GM10266 (cell line): ENCODE measurements around the gene SGSM2.

Source experiments
- DNase-seq: peaks from one replicate; pipeline ENCODE4 v3.0.0; 2012; ENCODE audit errors: extremely low spot score
- CTCF ChIP-seq: IDR thresholded peaks from 2 replicates; pipeline ENCODE4 v1.5.1; 2012; ENCODE audit warnings: mild to moderate bottlenecking, low read depth; ENCODE audit not compliant: control insufficient read depth, insufficient read depth; ENCODE audit errors: missing control alignments

The SGSM2 gene

GRCh38 chr17:2398182-2398581, 60.9 kb downstream of the SGSM2 start:
- TF ChIP-seq CTCF = no peak
- DNase-seq = no peak

GRCh38 chr17:2398655-2399571, 61.6 kb downstream of the SGSM2 start:
- no peak for TF ChIP-seq CTCF
- DNase-seq = peak; percentile 56

- TF ChIP-seq CTCF = no peak
- peak; percentile 98 for DNase-seq
Observed at GRCh38 chr17:2399572-2400473, 62.5 kb downstream of the SGSM2 start.

- peak; percentile 65 for DNase-seq
- no peak for TF ChIP-seq CTCF
Observed at GRCh38 chr17:2400474-2400866, 63.2 kb downstream of the SGSM2 start.

DNA sequence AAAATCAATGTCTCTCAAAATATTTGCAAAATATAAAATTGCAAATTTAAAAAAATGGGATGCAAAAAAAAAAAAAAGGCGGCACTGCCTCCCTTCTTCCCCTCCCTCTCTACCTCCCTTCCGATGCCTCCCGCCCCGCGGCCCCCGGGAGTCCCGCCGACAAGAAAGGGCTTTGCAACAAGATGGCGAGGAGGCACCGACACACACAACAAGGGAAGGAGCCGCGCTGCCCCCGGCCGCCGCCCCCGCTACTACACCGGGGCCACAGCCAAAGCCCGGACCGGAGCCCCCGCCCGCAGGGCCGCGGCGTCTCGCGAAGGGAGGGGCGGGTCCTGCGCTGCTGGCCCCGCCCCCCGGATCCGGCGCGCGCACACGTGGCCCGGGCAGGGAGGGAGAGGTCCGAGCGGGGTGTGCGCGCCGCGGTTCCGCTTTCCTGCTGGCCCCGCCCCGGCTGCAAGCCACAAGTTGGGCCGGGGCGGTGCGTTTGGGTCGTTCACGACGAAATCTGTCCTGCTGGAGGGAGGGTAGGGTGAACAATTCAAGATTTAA, 63.6 kb downstream of the SGSM2 start, which contains the start of gene MNT:
Gene MNT (minus strand): TSS at position 184 of the 549 bp plus-strand sequence. CDS start 348 bp downstream, outside the sequence.
- peak; percentile 98 for DNase-seq
- TF ChIP-seq CTCF = no peak

GRCh38 chr17:2401426-2402221, 64.3 kb downstream of the SGSM2 start:
- no peak for TF ChIP-seq CTCF
- peak; percentile 97 for DNase-seq
